ENCODE measurements around the gene PPFIA2.
"Not testable (repeated sequence)": the region's sequence is repeated elsewhere in the genome, so short reads cannot be mapped to it uniquely, and the experiment has no call there.

Gene PPFIA2

DNA sequence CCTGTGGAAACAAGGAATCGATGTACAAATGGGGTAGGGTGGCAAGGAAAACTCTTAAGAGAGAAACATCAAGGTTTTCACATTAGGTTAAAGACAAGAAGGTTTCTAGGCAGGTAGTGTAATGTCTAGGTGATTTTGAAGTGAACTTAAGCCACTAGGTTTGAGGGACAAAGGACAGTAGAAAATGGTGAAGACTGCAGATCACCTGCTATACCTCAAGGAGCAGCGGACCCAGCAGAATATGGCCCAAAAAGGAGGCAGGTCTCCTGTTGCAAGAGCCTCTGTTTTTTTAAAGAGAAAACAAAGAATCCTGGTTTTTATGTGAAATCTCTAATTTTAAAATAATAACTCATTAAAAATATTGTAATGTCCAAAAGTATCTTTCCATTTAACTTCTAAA lies 503.2 kb downstream of the PPFIA2 start:
- no peak for DNase-seq

DNA sequence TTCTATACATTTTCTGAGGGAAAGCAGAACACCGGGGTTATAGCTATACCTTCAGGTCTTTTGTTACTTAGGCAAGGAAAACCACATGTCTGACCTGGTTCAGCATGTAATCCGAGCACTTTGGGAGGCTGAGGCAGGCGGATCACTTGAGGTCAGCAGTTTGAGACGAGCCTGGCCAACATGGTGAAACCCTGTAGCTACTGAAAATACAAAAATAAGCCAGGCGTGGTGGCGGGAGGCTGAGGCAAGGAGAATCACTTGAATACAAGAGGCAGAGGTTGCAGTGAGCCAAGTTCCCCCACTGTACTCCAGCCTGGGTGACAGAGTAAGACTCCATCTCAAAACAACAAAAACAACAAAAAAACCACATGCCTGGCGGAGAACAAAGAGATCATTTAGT lies 503.7 kb downstream of the PPFIA2 start:
- no peak for DNase-seq

DNA sequence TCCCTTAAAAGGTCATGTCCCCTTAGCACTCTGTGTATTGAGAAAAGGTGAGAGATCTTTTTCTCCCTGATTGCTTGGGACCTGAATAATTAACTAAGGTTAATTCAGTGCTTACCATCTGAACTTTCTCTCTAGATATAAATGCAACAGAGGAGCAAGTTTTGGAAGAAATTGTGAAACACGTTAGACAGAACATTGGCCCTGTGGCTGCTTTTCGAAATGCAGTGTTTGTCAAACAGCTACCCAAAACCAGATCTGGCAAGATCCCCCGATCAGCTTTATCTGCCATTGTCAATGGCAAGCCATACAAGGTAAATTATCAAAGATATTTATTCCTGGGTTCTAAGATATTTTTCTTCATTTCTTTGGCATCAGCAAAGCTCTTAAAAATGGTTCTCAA lies 505.8 kb downstream of the PPFIA2 start:
- no peak for DNase-seq

DNA sequence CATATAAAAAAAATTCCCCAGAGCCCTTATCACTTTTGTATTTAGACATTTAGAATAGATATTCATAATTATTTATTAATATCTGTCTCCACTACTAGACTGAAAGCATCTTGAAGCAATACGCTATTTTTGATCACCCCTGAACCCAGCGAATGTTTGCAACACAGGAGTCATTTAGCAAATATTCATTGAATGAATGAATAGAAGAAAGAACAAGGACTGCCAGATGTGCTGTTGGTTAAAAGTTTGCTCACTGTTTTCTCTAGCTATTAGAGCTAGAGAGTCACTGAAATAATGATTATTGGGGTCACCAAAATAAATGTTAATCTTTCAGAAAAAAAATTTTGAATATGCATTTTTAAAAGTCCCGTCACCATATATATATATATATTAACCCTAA lies 506.9 kb downstream of the PPFIA2 start:
- no peak for DNase-seq

DNA sequence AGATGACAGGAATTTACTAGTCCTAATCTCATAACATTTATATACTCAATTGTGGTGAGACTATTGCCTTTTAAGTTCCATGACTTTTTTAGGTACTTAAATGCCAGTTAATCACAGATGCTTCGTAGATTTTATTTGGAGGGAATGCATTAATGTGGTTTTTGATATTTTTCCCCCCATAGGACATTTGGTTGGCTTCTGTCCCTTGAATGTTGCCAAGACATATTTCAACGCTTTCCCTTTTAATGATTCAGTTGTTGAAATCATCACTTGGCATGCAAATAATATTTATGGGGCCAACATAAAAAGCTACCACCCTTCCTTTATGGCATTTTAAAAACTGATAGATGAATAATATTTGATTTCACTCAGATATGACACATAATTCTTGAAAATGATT lies 509.2 kb downstream of the PPFIA2 start:
- no peak for DNase-seq

DNA sequence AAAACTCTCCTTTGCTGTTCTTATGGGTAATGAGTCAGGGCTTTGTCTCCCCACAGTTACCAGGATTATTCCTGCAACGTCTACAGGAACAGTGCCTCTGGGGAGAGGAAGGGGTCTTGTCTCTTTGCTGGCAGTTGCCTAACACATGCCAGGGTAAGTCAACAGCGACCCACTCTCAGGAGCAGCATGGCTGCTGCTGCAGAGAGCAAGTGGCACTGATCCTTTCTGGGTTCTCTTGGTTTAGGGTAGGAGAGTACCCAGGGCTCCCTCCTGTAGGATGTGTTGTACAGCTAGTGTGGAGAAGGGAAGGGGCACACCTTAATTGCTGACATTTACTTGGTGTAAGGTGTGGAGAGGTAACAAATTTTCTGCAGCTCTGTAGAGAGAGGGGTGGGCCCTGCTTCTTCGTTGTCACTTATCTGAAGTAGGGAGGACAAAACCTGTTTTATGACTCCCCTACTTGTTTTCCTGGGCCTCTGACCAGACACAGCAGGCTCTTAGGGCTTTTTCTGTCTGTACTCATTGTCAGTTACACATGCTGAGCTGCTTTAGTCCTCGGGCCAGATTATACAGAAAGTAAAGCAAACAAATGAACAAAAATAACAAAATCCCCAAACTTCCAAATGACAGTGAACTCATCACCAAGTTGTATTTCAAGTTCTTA lies 513.1 kb downstream of the PPFIA2 start:
- no peak for DNase-seq

GRCh38 chr12:81245458-81245857 lies 513.7 kb downstream of the PPFIA2 start:
- DNase-seq, result no peak

- DNase-seq, result no peak
These were observed 527.4 kb downstream of the PPFIA2 start for GRCh38 chr12:81231574-81232368.

- DNase-seq, result no peak
These were observed 529.4 kb downstream of the PPFIA2 start for GRCh38 chr12:81229759-81230158.

DNA sequence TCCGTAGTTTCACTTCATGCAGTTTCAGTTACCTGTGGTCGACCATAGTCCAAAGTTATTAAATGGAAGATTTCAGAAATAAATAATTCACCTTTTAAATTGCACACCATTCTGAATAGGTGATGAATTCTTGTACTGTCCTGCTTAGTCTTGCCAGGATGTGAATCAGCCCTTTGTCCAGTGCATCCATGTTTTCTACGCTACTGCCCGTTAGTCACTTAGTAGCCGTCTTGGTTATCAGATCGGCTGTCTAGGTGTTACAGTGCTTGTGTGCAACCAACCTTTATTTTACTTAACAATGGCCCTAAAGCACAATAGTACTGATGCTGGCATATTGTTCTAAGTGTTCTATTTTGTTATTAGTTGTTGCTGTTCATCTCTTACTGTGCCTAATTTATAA lies 534.5 kb downstream of the PPFIA2 start:
- no peak for DNase-seq

DNA sequence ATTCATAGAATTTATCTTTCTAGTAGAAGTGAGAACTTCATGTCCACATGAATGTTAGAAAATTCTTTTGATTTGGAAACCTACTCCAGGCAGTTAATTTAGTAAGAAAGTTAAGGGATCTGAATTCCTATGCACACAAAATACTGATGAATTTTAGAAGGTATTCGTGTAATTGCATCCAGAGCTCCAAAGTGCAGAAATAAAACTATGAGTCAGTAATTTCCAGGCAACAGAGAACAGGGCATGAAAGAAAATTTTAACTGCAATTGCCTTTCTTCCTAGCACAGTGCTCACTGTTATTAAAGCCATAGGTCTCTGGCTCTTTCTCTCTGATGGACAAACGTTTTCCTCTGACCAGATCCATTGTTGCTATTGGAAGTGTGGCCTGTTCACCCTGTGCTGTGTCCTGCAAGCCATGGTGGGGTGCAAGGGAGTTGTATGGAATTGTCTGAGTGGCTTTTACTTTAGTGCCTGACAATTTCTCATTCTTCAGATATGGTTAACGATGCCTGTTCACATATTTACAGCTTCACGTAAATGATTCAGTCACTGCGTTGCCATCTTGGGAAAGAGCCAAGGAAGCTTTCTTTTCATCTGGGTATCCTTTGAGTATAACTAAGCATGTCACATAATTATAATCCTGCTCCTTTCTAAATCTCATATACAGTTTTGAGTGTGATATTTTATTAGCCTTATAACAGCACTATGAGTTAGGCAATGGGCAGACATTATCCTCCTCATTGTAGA lies 536.1 kb downstream of the PPFIA2 start:
- DNase-seq, result peak in 1 of 2 donors; percentile 20

- no peak for DNase-seq
These were observed 537.5 kb downstream of the PPFIA2 start for GRCh38 chr12:81221681-81222080.

- DNase-seq, result no peak
These were observed 542.4 kb downstream of the PPFIA2 start for GRCh38 chr12:81216739-81217138.

DNA sequence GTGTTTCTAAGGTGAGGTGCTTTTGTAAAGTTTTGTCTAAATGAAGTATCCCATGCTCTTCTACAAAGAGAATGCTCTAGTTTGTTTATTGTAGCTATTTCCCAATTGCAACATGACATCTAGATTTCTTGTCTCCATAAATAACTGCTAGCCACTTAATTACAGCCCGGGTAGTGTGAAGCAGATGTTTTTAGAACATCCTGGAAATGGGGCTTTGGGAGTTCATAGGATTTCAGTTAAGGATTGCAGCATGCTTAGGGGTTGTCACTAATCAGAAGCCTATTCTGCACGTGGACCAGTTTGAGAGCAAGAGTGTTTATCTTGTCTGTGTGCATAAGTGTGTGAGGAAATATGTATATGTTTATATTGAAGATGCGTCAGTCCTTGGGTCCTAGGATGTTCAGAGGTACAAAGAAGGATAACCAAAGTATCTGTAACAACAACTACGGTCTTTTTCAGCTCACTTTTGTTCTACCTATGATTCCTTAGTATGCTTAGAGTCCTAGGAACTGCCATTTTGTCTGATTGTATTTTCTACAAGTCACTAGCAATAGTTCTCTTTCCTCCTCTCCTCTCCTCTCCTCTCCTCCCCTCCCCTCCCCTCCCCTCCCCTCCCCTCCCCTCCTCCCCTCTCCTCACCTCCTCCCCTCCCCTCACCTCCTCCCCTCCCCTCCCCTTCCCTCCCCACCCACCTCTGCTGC lies 546.0 kb downstream of the PPFIA2 start:
- DNase-seq, result no peak

DNA sequence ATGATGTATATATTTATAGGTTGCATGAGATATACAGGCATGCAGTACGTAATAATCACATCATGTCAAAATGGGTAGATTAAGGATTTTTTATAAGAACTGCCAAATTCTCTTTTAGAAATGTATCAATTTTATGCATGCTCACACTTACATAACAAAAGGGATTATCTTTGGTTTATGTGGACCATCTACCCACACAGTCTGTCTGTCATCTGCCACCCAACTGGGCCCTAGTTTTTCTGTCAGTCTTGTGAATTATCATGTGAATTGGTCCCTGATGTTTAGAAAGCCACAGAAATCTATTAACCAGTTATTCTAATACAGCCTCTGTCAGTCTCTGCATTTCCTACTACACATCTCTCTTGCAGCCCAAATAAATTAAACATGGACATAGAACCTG lies 547.8 kb downstream of the PPFIA2 start:
- no peak for DNase-seq

- not testable (repeated sequence) for DNase-seq
These were observed 549.4 kb downstream of the PPFIA2 start for GRCh38 chr12:81209772-81210225.

GRCh38 chr12:81209012-81209411 lies 550.1 kb downstream of the PPFIA2 start:
- no peak for DNase-seq

- DNase-seq, result no peak
These were observed 550.8 kb downstream of the PPFIA2 start for GRCh38 chr12:81208187-81208911.
